Right lobe of liver (tissue), 6 donors: ENCODE data around the gene BLM. TPM values are rescaled to one million over a fixed set of nuclear protein-coding genes. Genes with fewer than 3 reads are reported as not detected.

ENCODE experiments used
- ATAC-seq, 4 donors: fragments of 200-7000 bp; cut with Tn5 transposase; one replicate each; pipeline ENCODE4 v1.9.1; 2020; ENCODE audit warnings: mild to moderate bottlenecking in 4 of 4, moderate library complexity in 4 of 4
- DNase-seq, 3 donors: peaks; one replicate each; pipeline ENCODE4 v3.0.0-alpha.2; 2020
- H3K27ac ChIP-seq, 3 donors: fragments of 200-600 bp; one replicate each; pipeline ENCODE4 v1.8.0; 2022
- H3K27me3 ChIP-seq, 2 donors: fragments of 200-600 bp; one replicate each; pipeline ENCODE4 v1.8.0; 2022
- H3K36me3 ChIP-seq, 4 donors: fragments of 200-600 bp; sonication (generic) in 1 of 4; one replicate each; pipeline versions ENCODE4 v1.5.1 to v1.8.0; 2017 to 2022; ENCODE audit warnings: control low read depth in 1 of 4
- H3K4me1 ChIP-seq, 4 donors: fragments of 200-600 bp; sonication (generic) in 1 of 4; one replicate each; pipeline versions ENCODE4 v1.5.1 to v1.8.0; 2017 to 2022; ENCODE audit warnings: control low read depth in 1 of 4
- H3K4me3 ChIP-seq, 3 donors: fragments of 200-600 bp; one replicate each; pipeline ENCODE4 v1.8.0; 2022
- H3K9me3 ChIP-seq, 4 donors: fragments of 200-600 bp; sonication (generic) in 1 of 4; one replicate each; pipeline versions ENCODE4 v1.5.1 to v1.8.0; 2017 to 2022; ENCODE audit warnings: control low read depth in 1 of 4
- CTCF ChIP-seq, 4 donors: fragments of 200-600 bp in 3 of 4; fragments of 450-650 bp in 1 of 4; IDR thresholded peaks; one replicate each; pipeline versions ENCODE4 v1.5.1 to v1.8.0; 2016 to 2022; ENCODE audit warnings: antibody characterized with exemption in 4 of 4, mild to moderate bottlenecking in 2 of 4
- POLR2A ChIP-seq: fragments of 450-650 bp; IDR thresholded peaks from one replicate; pipeline ENCODE4 v1.6.1; 2017; ENCODE audit warnings: antibody characterized with exemption, mild to moderate bottlenecking
- WGBS: methylation state at CpG from one replicate; pipeline ENCODE4 v1.1.6; 2018; ENCODE audit warnings: low coverage, low lambda C conversion rate; ENCODE audit not compliant: insufficient coverage; ENCODE audit errors: missing lambda C conversion rate; 5-methylcytosine and 5-hydroxymethylcytosine counted together
- intact Hi-C, 2 donors: fragments of 100-400 bp; cut with DNase I; formaldehyde crosslinking; loops; one replicate each; pipeline versions ENCODE4 v1.11.2 to v1.14.1; 2022
- total RNA-seq, 6 experiments: library from RNA; depleted of rRNA in 2 of 6; stranded (reverse); fragments of >200 nt in 2 of 6; fragmentation: NEBNext Ultra II Directional in 3 of 6; extraction: Animal tissue kit (Norgen Biotek cat#: 25700) in 3 of 6; gene quantifications; one replicate each; pipeline versions ENCODE4 v1.1.0 to v1.2.4, GENCODE V29; 2016 to 2023
- donor health status: DM: no; HTN: yes; CAD: no.
- donor health status: DM: no; HTN: no; CAD: no.
- donor health status: DM: no; HTN: no; CAD: no.
- donor health status: DM: no; HTN: yes; CAD: no.
- donor health status: DM: no; HTN: yes; CAD: no.

BLM gene
- total RNA-seq, 6 experiments from 2014 or later = 0.20 to 2.3 (median 0.45) TPM

GRCh38 chr15:90834626-90835025, 117.5 kb downstream of the BLM start:
- no peak overlapping the region for H3K4me3 ChIP-seq
- H3K27me3 ChIP-seq = no peaks in the 10 kb centered on the region
- no peak overlapping the region for H3K27ac ChIP-seq
- intact Hi-C loops = no loop called here
- H3K36me3 ChIP-seq = no peaks in the 10 kb centered on the region
- DNase-seq (no peak), ATAC-seq (no peak)
- 46% methylated on average over 3 of the region's 5 CpGs for WGBS
- H3K9me3 ChIP-seq = no peaks in the 10 kb centered on the region
- no peaks in the 10 kb centered on the region for H3K4me1 ChIP-seq
- TF ChIP-seq POLR2A = no peak
- no peak for TF ChIP-seq CTCF (IDR thresholded peaks at IDR 0.05)

- DNase-seq (no peak), ATAC-seq (peak; percentile 40 to 75 (median 66))
- intact Hi-C loops = no loop called here
- Histone ChIP-seq H3K4me3 (no peak overlapping the region), H3K9me3 (no peaks in the 10 kb centered on the region), H3K4me1 (no peaks in the 10 kb centered on the region), H3K27me3 (no peaks in the 10 kb centered on the region), H3K36me3 (no peaks in the 10 kb centered on the region), H3K27ac (no peak overlapping the region)
- no peak for TF ChIP-seq POLR2A
- no peak for TF ChIP-seq CTCF (IDR thresholded peaks at IDR 0.05)
- 47% methylated on average over 5 of the region's 7 CpGs for WGBS
These were observed 119.2 kb downstream of the BLM start for GRCh38 chr15:90836296-90836871.

GRCh38 chr15:90837094-90837493, 119.9 kb downstream of the BLM start:
- Histone ChIP-seq H3K36me3 (no peaks in the 10 kb centered on the region), H3K4me1 (no peaks in the 10 kb centered on the region), H3K9me3 (no peaks in the 10 kb centered on the region), H3K27ac (no peak overlapping the region), H3K4me3 (no peak overlapping the region), H3K27me3 (no peaks in the 10 kb centered on the region)
- TF ChIP-seq POLR2A (no peak), CTCF (IDR thresholded peaks at IDR 0.05) (no peak)
- no peak for DNase-seq
- intact Hi-C loops = no loop called here
- WGBS = 74% methylated on average over 8 of the region's 11 CpGs
- no peak for ATAC-seq

- H3K4me3 ChIP-seq = no peak overlapping the region
- H3K9me3 ChIP-seq = no peaks in the 10 kb centered on the region
- no peaks in the 10 kb centered on the region for H3K4me1 ChIP-seq
- 64% methylated on average over 3 of the region's 15 CpGs for WGBS
- TF ChIP-seq CTCF (IDR thresholded peaks at IDR 0.05) (no peak), POLR2A (no peak)
- no peaks in the 10 kb centered on the region for H3K27me3 ChIP-seq
- H3K36me3 ChIP-seq = no peaks in the 10 kb centered on the region
- intact Hi-C loops = no loop called here
- peak in 3 of 4 donors; percentile 14 to 31 (median 18) for ATAC-seq
- DNase-seq = no peak
- H3K27ac ChIP-seq = no peak overlapping the region
These were observed 121.0 kb downstream of the BLM start for GRCh38 chr15:90838139-90838538.

GRCh38 chr15:90838544-90838943, 121.4 kb downstream of the BLM start:
- TF ChIP-seq CTCF (IDR thresholded peaks at IDR 0.05) (no peak), POLR2A (no peak)
- DNase-seq (no peak), ATAC-seq (no peak)
- intact Hi-C loops = no loop called here
- no peak overlapping the region for H3K27ac ChIP-seq
- no peaks in the 10 kb centered on the region for H3K4me1 ChIP-seq
- no peak overlapping the region for H3K4me3 ChIP-seq
- 77% methylated on average over 2 of the region's 15 CpGs for WGBS
- H3K27me3 ChIP-seq = no peaks in the 10 kb centered on the region
- no peaks in the 10 kb centered on the region for H3K36me3 ChIP-seq
- H3K9me3 ChIP-seq = no peaks in the 10 kb centered on the region
